K562 (cell line): ENCODE data around the gene S100A6. TPM values are rescaled to one million over a fixed set of nuclear protein-coding genes. Genes with fewer than 3 reads are reported as not detected.

Source experiments
- BHLHE40 ChIP-seq: IDR thresholded peaks from 2 replicates; pipeline ENCODE4 v1.6.1; 2011; ENCODE audit warnings: low read length, improper control_type of control experiment
- BRCA1 ChIP-seq, 2 experiments: fragments of 450-650 bp in 1 of 2; sonication (generic) in 1 of 2; formaldehyde crosslinking in 1 of 2; IDR thresholded peaks; 2 replicates each; pipeline versions ENCODE4 v1.5.0 to v1.6.1; 2017 to 2020; ENCODE audit warnings: mild to moderate bottlenecking in 1 of 2, missing genetic modification reagents in 1 of 2
- CHD1 ChIP-seq: fragments of 200-600 bp; sonication (generic); IDR thresholded peaks from one replicate; pipeline ENCODE4 v1.6.1; 2012; ENCODE audit warnings: mild to moderate bottlenecking, moderate library complexity, low read length, inconsistent platforms
- CREM ChIP-seq: IDR thresholded peaks from 2 replicates; pipeline ENCODE4 v1.6.1; 2014; ENCODE audit warnings: antibody characterized with exemption, low read depth
- HBP1 ChIP-seq: fragments of 450-650 bp; formaldehyde crosslinking; IDR thresholded peaks from 2 replicates; pipeline ENCODE4 v1.4.0; 2022; ENCODE audit warnings: missing genetic modification characterization
- MGA ChIP-seq: fragments of 450-650 bp; IDR thresholded peaks from 2 replicates; pipeline ENCODE4 v1.6.1; 2016; ENCODE audit warnings: mild to moderate bottlenecking, moderate library complexity
- MIER1 ChIP-seq: fragments of 450-650 bp; IDR thresholded peaks from 2 replicates; pipeline ENCODE4 v1.6.1; 2016; ENCODE audit warnings: antibody characterized with exemption, mild to moderate bottlenecking, low read depth
- NKRF ChIP-seq: fragments of 450-650 bp; IDR thresholded peaks from 2 replicates; pipeline ENCODE4 v1.6.1; 2016; ENCODE audit warnings: borderline replicate concordance
- NR3C1 ChIP-seq: sonication (generic); formaldehyde crosslinking; IDR thresholded peaks from 2 replicates; pipeline ENCODE4 v1.8.1; 2022; ENCODE audit warnings: missing genetic modification reagents
- SIRT6 ChIP-seq: IDR thresholded peaks from one replicate; pipeline ENCODE4 v1.6.1; 2012; ENCODE audit warnings: low read depth, mild to moderate bottlenecking, control low read depth, inconsistent platforms, low read length, moderate library complexity
- TARDBP ChIP-seq: fragments of 450-650 bp; IDR thresholded peaks from 2 replicates; pipeline ENCODE4 v1.6.1; 2016
- TFAP4 ChIP-seq: sonication (generic); formaldehyde crosslinking; IDR thresholded peaks from 2 replicates; pipeline ENCODE4 v1.8.0; 2022; ENCODE audit warnings: missing genetic modification reagents, mild to moderate bottlenecking, moderate library complexity, borderline replicate concordance
- ZNF79 ChIP-seq: fragments of 250-450 bp; sonication (Bioruptor Pico); IDR thresholded peaks from 2 replicates; pipeline ENCODE4 v1.4.0; 2020; ENCODE audit warnings: low read depth, mild to moderate bottlenecking, moderate library complexity
- polyA plus RNA-seq, 8 experiments: library from polyadenylated mRNA; depleted of rRNA in 4 of 8; stranded (reverse) in 5 of 8; unstranded in 3 of 8; fragments of >200 nt; fragmentation: Nextera tagmentation in 2 of 8; fragmentation: Illumina TruSeq in 1 of 8; extraction: Ambion mirVana in 2 of 8; extraction: Trizol in 1 of 8; gene quantifications; 2 replicates each; pipeline versions ENCODE4 v1.2.1 to v1.2.3, GENCODE V29; 2011 to 2014; ENCODE audit warnings: inconsistent platforms in 1 of 8, missing spikeins in 1 of 8
- total RNA-seq, 7 experiments: library from RNA; depleted of rRNA in 6 of 7; stranded (reverse); fragments of >200 nt in 6 of 7; fragmentation: Illumina TruSeq in 2 of 7; extraction: Trizol in 2 of 7; gene quantifications; 2 replicates each; pipeline versions ENCODE4 v1.2.1 to v1.2.3, GENCODE V29; 2011 to 2021; ENCODE audit warnings: low replicate concordance in 1 of 7

The S100A6 gene
- total and polyA plus RNA-seq, 9 of the 15 experiments (the other 6 are each of a cell fraction or from before 2014, with no cell fraction given), result 9.8 to 66.5 (median 23.2) TPM

GRCh38 chr1:153510984-153511410 lies 24.8 kb downstream of the S100A6 start (continued):
- TF ChIP-seq BRCA1 (IDR thresholded peaks at IDR 0.05), result no peak
- TF ChIP-seq BRCA1 (CRISPR knock-in tag; IDR thresholded peaks at IDR 0.05), result no peak
- TF ChIP-seq NR3C1 (CRISPR knock-in tag), result no peak
- TF ChIP-seq TARDBP, result no peak
- peak; percentile 59 for TF ChIP-seq CREM
- no peak for TF ChIP-seq MIER1
- no peak for TF ChIP-seq CHD1
- peak; percentile 80 for TF ChIP-seq TFAP4
- TF ChIP-seq ZNF79 (CRISPR knock-in tag), result no peak
- peak; percentile 40; the same call in 1 of the 2 replicates for TF ChIP-seq BHLHE40
- no peak for TF ChIP-seq SIRT6
- TF ChIP-seq NKRF, result no peak
- no peak for TF ChIP-seq HBP1
- TF ChIP-seq MGA, result peak; percentile 77
